OCI-LY1 (cell line): Measurements from ENCODE around the gene LNPEP.

Experiments used
- EZH2 ChIP-seq: fragments of 200-600 bp; sonication (generic), shearing (Covaris generic); IDR thresholded peaks from 2 replicates; pipeline ENCODE4 v1.8.0; 2017; ENCODE audit warnings: borderline replicate concordance, mixed run types, mild to moderate bottlenecking, antibody characterized with exemption, low read length, moderate library complexity, mixed read lengths
- TF ChIP-seq, protein P1 (sequence below): fragments of 200-600 bp; sonication (generic), shearing (Covaris generic); IDR thresholded peaks from 2 replicates; pipeline ENCODE4 v1.5.1; 2017; ENCODE audit warnings: mild to moderate bottlenecking, antibody characterized with exemption, low read length, moderate library complexity, mixed read lengths

DNA sequence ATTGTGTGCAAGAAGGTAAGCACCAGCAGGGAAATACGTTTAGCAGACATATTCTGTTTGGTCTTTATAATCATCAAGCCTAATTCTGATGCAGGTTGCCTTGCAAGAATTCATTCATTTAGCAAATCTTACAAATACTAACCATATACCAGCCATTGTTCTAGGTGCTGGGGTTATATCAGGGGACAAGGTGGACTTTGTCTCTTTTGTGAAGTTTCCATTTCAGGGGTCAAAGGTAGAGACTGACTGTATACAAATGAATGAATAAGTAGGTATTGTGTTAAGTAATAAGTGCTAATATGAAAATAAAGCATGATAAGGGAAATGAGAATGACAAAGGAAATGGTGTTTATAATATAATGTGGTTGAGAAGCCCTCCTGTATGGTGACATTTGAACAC is 64.0 kb downstream of the LNPEP start:
- no peak for TF ChIP-seq EZH2
- TF ChIP-seq, protein P1, sequence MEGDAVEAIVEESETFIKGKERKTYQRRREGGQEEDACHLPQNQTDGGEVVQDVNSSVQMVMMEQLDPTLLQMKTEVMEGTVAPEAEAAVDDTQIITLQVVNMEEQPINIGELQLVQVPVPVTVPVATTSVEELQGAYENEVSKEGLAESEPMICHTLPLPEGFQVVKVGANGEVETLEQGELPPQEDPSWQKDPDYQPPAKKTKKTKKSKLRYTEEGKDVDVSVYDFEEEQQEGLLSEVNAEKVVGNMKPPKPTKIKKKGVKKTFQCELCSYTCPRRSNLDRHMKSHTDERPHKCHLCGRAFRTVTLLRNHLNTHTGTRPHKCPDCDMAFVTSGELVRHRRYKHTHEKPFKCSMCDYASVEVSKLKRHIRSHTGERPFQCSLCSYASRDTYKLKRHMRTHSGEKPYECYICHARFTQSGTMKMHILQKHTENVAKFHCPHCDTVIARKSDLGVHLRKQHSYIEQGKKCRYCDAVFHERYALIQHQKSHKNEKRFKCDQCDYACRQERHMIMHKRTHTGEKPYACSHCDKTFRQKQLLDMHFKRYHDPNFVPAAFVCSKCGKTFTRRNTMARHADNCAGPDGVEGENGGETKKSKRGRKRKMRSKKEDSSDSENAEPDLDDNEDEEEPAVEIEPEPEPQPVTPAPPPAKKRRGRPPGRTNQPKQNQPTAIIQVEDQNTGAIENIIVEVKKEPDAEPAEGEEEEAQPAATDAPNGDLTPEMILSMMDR, result no peak
